ENCODE data around the gene LPIN2. TPM values are rescaled to one million over a fixed set of nuclear protein-coding genes. Genes with fewer than 3 reads are reported as not detected.

Gene LPIN2
- polyA plus RNA-seq, 1 donor (not counting 4 experiments of a cell fraction or from before 2014, with no cell fraction given) = 3.9 TPM

DNA sequence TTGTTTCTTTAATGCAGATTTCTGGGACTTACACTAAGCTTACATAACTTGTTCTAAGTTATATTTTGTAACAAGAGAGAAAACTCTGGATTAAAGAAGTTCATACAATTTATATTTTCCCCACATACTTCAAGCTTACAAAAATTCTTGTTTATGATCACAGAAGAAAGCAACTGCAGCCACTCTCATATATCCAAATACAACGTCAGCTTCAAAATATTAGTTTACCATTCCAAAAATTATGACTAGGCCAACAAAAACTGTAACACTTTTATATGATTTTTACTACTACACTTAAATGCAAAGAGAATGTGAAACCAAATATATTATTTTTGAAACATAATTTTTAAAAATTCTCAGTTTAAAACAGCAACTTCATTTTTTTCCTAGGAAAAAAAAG is 30.9 kb downstream of the LPIN2 start:
- DNase-seq (ENCODE audit: low read depth, low spot score) (no peak), FAIRE-seq (no peak)
- H3K4me2 ChIP-seq (ENCODE audit: control insufficient read depth, extremely low read depth, insufficient read depth, low read depth, low read length) = no peak overlapping the region
- no peaks in the 10 kb centered on the region for H3K9me3 ChIP-seq (ENCODE audit: control insufficient read depth, low read depth, low read length)
- H3K4me3 ChIP-seq (ENCODE audit: control insufficient read depth in 2 of 3, extremely low read depth in 1 of 3, insufficient read depth in 2 of 3, low read depth in 1 of 3, low read length in 3 of 3) = no peak overlapping the region
- no peak for TF ChIP-seq EZH2 (IDR thresholded peaks at IDR 0.05; ENCODE audit: low read length)
- TF ChIP-seq, protein P1, sequence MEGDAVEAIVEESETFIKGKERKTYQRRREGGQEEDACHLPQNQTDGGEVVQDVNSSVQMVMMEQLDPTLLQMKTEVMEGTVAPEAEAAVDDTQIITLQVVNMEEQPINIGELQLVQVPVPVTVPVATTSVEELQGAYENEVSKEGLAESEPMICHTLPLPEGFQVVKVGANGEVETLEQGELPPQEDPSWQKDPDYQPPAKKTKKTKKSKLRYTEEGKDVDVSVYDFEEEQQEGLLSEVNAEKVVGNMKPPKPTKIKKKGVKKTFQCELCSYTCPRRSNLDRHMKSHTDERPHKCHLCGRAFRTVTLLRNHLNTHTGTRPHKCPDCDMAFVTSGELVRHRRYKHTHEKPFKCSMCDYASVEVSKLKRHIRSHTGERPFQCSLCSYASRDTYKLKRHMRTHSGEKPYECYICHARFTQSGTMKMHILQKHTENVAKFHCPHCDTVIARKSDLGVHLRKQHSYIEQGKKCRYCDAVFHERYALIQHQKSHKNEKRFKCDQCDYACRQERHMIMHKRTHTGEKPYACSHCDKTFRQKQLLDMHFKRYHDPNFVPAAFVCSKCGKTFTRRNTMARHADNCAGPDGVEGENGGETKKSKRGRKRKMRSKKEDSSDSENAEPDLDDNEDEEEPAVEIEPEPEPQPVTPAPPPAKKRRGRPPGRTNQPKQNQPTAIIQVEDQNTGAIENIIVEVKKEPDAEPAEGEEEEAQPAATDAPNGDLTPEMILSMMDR (optimal IDR thresholded peaks at IDR 0.05 in 1 of 3, IDR thresholded peaks at IDR 0.05 in 1 of 3, conservative IDR thresholded peaks at IDR 0.05 in 1 of 3; ENCODE audit: extremely low read depth in 1 of 3, insufficient read depth in 2 of 3, low read length in 3 of 3) = no peak
- no peaks in the 10 kb centered on the region for H3K27me3 ChIP-seq (ENCODE audit: control insufficient read depth, extremely low read depth, insufficient read depth, low read length)
- no peak overlapping the region for H3K27ac ChIP-seq (ENCODE audit: control insufficient read depth, insufficient read depth, low read length)
- dilution Hi-C loops (cut with MboI; ENCODE audit: extremely low pct_ligation_motif_present, low sequenced_read_pairs) = no loop called here
- H3K36me3 ChIP-seq (ENCODE audit: control insufficient read depth in 2 of 2, extremely low read depth in 1 of 2, insufficient read depth in 2 of 2, low read length in 2 of 2) = no peaks in the 10 kb centered on the region
- no peaks in the 10 kb centered on the region for H4K20me1 ChIP-seq (ENCODE audit: control insufficient read depth, extremely low read depth, insufficient read depth, low read length)
- H3K9me1 ChIP-seq (ENCODE audit: control insufficient read depth, extremely low read depth, insufficient read depth, low read length) = no peaks in the 10 kb centered on the region
- no peak overlapping the region for H3K9ac ChIP-seq (ENCODE audit: control insufficient read depth, extremely low read depth, insufficient read depth, low read length)
- no peaks in the 10 kb centered on the region for H3K79me2 ChIP-seq (ENCODE audit: control insufficient read depth, insufficient read depth, low read length)
- no peak overlapping the region for H2AFZ ChIP-seq (ENCODE audit: control insufficient read depth, low read length)
- peaks cover 9% of the 10 kb centered on the region for H3K4me1 ChIP-seq (ENCODE audit: control insufficient read depth, extremely low read depth, insufficient read depth, low read length)

DNA sequence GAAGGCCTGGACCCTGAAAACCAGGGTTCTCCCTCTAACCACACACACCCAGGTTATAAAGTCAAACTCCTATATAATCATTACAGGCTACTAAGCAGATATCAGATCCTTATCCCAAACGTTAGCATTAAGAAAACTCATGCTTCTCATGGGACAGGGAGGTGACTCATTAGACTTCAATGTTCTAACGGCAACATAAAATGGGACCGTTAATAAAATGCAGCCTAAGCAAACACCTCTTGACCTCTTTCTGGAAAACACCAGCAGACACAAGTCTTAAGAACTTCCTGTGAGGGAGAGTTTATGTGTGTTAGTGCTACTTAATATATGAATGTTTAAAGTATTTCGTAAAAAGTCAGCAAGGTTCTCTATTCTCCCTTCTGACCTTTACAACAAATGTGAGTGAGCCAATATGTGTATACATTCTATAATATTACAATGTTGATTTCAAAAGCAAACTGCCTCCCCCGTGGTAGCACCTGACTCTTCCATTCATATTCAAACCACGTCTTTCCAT is 31.7 kb downstream of the LPIN2 start:
- Histone ChIP-seq H3K79me2 (ENCODE audit: control insufficient read depth, insufficient read depth, low read length) (no peaks in the 10 kb centered on the region), H3K4me2 (ENCODE audit: control insufficient read depth, extremely low read depth, insufficient read depth, low read depth, low read length) (peak overlapping the region; percentile 9), H3K27me3 (ENCODE audit: control insufficient read depth, extremely low read depth, insufficient read depth, low read length) (no peaks in the 10 kb centered on the region), H3K9me3 (ENCODE audit: control insufficient read depth, low read depth, low read length) (no peaks in the 10 kb centered on the region), H3K9ac (ENCODE audit: control insufficient read depth, extremely low read depth, insufficient read depth, low read length) (no peak overlapping the region), H3K4me3 (ENCODE audit: control insufficient read depth in 2 of 3, extremely low read depth in 1 of 3, insufficient read depth in 2 of 3, low read depth in 1 of 3, low read length in 3 of 3) (no peak overlapping the region), H4K20me1 (ENCODE audit: control insufficient read depth, extremely low read depth, insufficient read depth, low read length) (no peaks in the 10 kb centered on the region), H2AFZ (ENCODE audit: control insufficient read depth, low read length) (no peak overlapping the region), H3K36me3 (ENCODE audit: control insufficient read depth in 2 of 2, extremely low read depth in 1 of 2, insufficient read depth in 2 of 2, low read length in 2 of 2) (no peaks in the 10 kb centered on the region), H3K27ac (ENCODE audit: control insufficient read depth, insufficient read depth, low read length) (no peak overlapping the region), H3K4me1 (ENCODE audit: control insufficient read depth, extremely low read depth, insufficient read depth, low read length) (peaks cover 9% of the 10 kb centered on the region), H3K9me1 (ENCODE audit: control insufficient read depth, extremely low read depth, insufficient read depth, low read length) (no peaks in the 10 kb centered on the region)
- TF ChIP-seq, protein P1 (optimal IDR thresholded peaks at IDR 0.05 in 1 of 3, IDR thresholded peaks at IDR 0.05 in 1 of 3, conservative IDR thresholded peaks at IDR 0.05 in 1 of 3; ENCODE audit: extremely low read depth in 1 of 3, insufficient read depth in 2 of 3, low read length in 3 of 3) = no peak
- TF ChIP-seq EZH2 (IDR thresholded peaks at IDR 0.05; ENCODE audit: low read length) = no peak
- dilution Hi-C loops (cut with MboI; ENCODE audit: extremely low pct_ligation_motif_present, low sequenced_read_pairs) = no loop called here
- FAIRE-seq (no peak), DNase-seq (ENCODE audit: low read depth, low spot score) (no peak)

Measured in keratinocyte (primary cell).